DOHH2 (cell line): ENCODE measurements around the gene BAG5.

ENCODE experiments used
- H3F3A ChIP-seq: fragments of 200-600 bp; sonication (generic), shearing (Covaris generic); 2 replicates; pipeline ENCODE4 v1.6.0; 2016; ENCODE audit warnings: antibody characterized with exemption, mild to moderate bottlenecking; ENCODE audit not compliant: control insufficient read depth, insufficient read depth
- H3K27ac ChIP-seq: fragments of 200-600 bp; sonication (generic); 2 replicates; pipeline ENCODE4 v1.5.1; 2014; ENCODE audit warnings: low read depth, mild to moderate bottlenecking, low read length, moderate library complexity
- H3K27me3 ChIP-seq: fragments of 200-600 bp; sonication (generic); 2 replicates; pipeline ENCODE4 v1.6.1; 2014; ENCODE audit warnings: mild to moderate bottlenecking, low read length, mixed read lengths; ENCODE audit not compliant: control insufficient read depth
- H3K36me3 ChIP-seq: fragments of 200-600 bp; sonication (generic); 2 replicates; pipeline ENCODE4 v1.6.1; 2014; ENCODE audit warnings: mild to moderate bottlenecking, low read length, moderate library complexity, mixed read lengths; ENCODE audit not compliant: control insufficient read depth
- H3K4me1 ChIP-seq: fragments of 200-600 bp; sonication (generic); 2 replicates; pipeline ENCODE4 v1.6.1; 2014; ENCODE audit warnings: mild to moderate bottlenecking, low read length, mixed read lengths; ENCODE audit not compliant: control insufficient read depth
- H3K4me2 ChIP-seq: fragments of 200-600 bp; sonication (generic); 2 replicates; pipeline ENCODE4 v1.6.0; 2014; ENCODE audit warnings: mild to moderate bottlenecking, low read length, moderate library complexity
- H3K4me3 ChIP-seq: fragments of 200-600 bp; sonication (generic); 2 replicates; pipeline ENCODE4 v1.5.1; 2014; ENCODE audit warnings: mild to moderate bottlenecking, low read length, mixed read lengths
- H3K79me2 ChIP-seq: fragments of 200-600 bp; sonication (generic); 2 replicates; pipeline ENCODE4 v1.6.1; 2014; ENCODE audit warnings: mild to moderate bottlenecking, low read length, mixed read lengths; ENCODE audit not compliant: control insufficient read depth
- H3K9me2 ChIP-seq: fragments of 200-600 bp; sonication (generic); replicated peaks from 2 replicates; pipeline ENCODE4 v1.6.1; 2014; ENCODE audit warnings: mild to moderate bottlenecking, low read length, mixed read lengths; ENCODE audit not compliant: control insufficient read depth
- H3K9me3 ChIP-seq: fragments of 200-600 bp; sonication (generic); 2 replicates; pipeline ENCODE4 v1.6.1; 2014; ENCODE audit warnings: antibody characterized with exemption, low read length, mixed read lengths; ENCODE audit not compliant: control insufficient read depth, insufficient read depth
- H4K20me1 ChIP-seq: fragments of 200-600 bp; sonication (generic); 2 replicates; pipeline ENCODE4 v1.6.0; 2014; ENCODE audit warnings: low read depth, mild to moderate bottlenecking, antibody characterized with exemption, low read length, moderate library complexity; ENCODE audit not compliant: control insufficient read depth, insufficient read depth
- EZH2phosphoT487 ChIP-seq: fragments of 200-600 bp; sonication (generic); IDR thresholded peaks from 2 replicates; pipeline ENCODE4 v1.6.1; 2017; ENCODE audit warnings: borderline replicate concordance, mild to moderate bottlenecking, antibody characterized with exemption, low read length, moderate library complexity, mixed read lengths
- TF ChIP-seq, protein P1 (sequence below): fragments of 200-600 bp; sonication (generic); IDR thresholded peaks from one replicate; pipeline ENCODE4 v1.5.1; 2014; ENCODE audit warnings: antibody characterized with exemption, mild to moderate bottlenecking, low read depth, low read length; ENCODE audit not compliant: poor library complexity, severe bottlenecking

BAG5 gene

DNA sequence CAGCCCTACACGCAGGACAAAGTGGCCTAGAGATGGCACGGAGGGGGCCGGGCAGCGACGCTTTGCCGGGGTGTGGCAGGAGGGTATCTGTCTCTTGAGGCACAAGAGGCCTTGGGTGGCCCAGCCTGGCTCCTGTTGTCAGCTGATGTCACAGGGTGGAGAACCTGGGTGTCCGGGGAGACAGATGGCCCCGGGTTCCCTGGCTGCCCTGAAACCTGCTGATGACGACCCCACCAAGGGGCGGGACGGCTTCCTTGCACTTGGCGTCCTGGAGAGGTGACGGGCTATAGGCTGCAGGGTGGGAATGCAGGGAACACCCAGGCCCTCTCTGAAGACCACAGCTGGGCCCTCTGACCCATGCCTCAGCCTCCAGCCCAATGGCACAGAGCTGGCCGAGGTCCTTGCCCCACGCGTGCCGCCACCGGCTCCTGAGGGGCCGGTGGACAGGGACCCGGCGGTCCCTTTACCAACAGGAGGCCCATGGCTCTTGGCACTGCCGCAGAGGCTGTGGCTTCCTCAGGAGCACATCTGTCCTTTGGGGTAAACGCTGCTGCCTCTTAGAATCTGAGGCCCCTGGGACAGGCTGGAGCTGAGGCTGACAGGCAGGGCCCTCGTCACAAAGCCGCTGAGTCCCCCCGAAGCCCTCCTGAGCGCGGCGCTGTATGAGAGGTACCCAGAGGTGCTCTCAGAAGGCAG is 17.1 kb downstream of the BAG5 start:
- H3K4me3 ChIP-seq: no peak overlapping the region
- no peaks in the 10 kb centered on the region for H3K9me3 ChIP-seq
- no peaks in the 10 kb centered on the region for H4K20me1 ChIP-seq
- H3K9me2 ChIP-seq: no peaks in the 10 kb centered on the region
- no peaks in the 10 kb centered on the region for H3K79me2 ChIP-seq
- H3K27me3 ChIP-seq: peaks cover 3% of the 10 kb centered on the region
- no peak for TF ChIP-seq EZH2phosphoT487
- TF ChIP-seq, protein P1, sequence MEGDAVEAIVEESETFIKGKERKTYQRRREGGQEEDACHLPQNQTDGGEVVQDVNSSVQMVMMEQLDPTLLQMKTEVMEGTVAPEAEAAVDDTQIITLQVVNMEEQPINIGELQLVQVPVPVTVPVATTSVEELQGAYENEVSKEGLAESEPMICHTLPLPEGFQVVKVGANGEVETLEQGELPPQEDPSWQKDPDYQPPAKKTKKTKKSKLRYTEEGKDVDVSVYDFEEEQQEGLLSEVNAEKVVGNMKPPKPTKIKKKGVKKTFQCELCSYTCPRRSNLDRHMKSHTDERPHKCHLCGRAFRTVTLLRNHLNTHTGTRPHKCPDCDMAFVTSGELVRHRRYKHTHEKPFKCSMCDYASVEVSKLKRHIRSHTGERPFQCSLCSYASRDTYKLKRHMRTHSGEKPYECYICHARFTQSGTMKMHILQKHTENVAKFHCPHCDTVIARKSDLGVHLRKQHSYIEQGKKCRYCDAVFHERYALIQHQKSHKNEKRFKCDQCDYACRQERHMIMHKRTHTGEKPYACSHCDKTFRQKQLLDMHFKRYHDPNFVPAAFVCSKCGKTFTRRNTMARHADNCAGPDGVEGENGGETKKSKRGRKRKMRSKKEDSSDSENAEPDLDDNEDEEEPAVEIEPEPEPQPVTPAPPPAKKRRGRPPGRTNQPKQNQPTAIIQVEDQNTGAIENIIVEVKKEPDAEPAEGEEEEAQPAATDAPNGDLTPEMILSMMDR: no peak
- H3F3A ChIP-seq: no peaks in the 10 kb centered on the region
- peaks cover 7% of the 10 kb centered on the region for H3K4me1 ChIP-seq
- no peak overlapping the region for H3K27ac ChIP-seq
- H3K36me3 ChIP-seq: no peaks in the 10 kb centered on the region
- no peak overlapping the region for H3K4me2 ChIP-seq

DNA sequence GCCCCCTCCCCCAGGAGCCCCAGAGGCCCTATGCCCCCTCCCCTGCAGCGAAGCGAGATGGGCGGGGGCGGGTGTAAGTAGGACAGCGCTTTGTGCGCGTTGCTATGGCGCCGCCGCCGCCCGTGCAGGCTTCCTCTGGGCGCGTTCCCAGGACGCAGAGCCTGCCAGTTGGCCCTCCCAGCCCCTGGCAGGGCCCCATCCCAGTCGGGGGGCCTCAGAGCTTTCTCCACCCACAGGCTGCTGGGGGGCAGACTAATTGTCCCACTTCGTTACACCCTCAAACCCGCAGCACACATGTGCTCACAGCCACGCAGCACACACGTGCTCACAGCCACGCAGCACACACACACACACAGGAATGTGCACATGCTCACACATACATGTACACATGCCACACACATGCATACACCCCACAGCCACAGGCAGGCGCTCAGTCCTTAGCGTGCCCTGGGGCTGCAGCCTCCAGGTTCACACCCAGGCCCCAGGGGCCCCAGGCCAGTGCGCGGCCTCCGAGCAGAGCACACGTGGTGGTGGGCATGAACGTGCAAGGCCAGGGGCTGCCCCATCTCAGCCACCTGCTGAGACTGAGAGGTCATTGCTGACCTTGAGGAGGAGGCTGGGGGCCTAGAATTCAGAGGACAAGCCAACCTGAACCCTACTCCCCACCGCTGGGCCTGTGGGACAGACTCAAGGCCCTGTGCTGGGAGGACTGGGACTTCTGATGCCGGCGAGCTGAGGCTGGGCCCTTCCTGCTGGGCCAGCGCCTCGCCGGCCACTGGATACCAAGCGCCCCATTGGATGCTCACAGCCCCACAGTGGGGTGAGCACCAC is 17.9 kb downstream of the BAG5 start:
- Histone ChIP-seq H3K36me3 (no peaks in the 10 kb centered on the region), H3K9me2 (no peaks in the 10 kb centered on the region), H3K4me2 (no peak overlapping the region), H4K20me1 (no peaks in the 10 kb centered on the region), H3K27ac (no peak overlapping the region), H3K27me3 (peaks cover 4% of the 10 kb centered on the region), H3F3A (no peaks in the 10 kb centered on the region), H3K4me1 (peaks cover 7% of the 10 kb centered on the region), H3K9me3 (no peaks in the 10 kb centered on the region), H3K79me2 (no peaks in the 10 kb centered on the region), H3K4me3 (no peak overlapping the region)
- TF ChIP-seq EZH2phosphoT487: no peak
- TF ChIP-seq, protein P1: no peak

DNA sequence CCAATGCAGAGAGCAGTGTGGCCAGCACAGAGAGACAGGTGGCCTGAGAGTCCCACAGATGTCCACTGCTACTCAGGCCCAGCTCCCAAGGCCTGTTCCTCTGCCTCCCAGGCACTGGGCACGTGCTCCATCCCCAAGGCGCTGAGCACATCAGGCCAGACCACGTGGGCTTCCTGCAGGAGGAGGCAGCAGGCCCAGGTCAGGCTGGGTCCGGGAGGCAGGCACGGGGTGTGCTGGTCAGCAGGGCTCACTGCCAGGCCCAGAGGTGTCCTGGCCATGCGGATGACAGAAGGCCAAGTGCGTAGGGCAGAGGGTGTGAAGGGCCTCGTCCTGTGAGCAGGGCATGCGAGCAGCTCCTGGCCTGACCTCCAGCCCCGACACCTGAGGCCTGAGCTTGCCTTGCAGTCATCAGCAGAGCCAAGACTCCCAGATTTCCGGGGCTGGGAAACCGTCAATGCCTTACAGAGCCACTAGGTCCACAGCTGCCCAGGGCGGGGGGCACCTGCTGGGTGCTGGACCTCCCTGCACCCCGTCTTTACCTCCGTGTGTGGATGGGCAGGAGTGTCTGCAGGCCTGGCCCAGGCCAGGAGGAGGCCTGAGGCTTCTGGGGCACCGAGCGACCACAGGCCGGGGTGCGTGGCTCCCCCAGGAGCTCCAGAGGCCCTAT is 18.6 kb downstream of the BAG5 start:
- H4K20me1 ChIP-seq: no peaks in the 10 kb centered on the region
- no peaks in the 10 kb centered on the region for H3F3A ChIP-seq
- H3K36me3 ChIP-seq: no peaks in the 10 kb centered on the region
- H3K27ac ChIP-seq: no peak overlapping the region
- H3K9me2 ChIP-seq: no peaks in the 10 kb centered on the region
- H3K9me3 ChIP-seq: no peaks in the 10 kb centered on the region
- TF ChIP-seq, protein P1: no peak
- no peak for TF ChIP-seq EZH2phosphoT487
- H3K4me1 ChIP-seq: peaks cover 7% of the 10 kb centered on the region
- H3K4me2 ChIP-seq: no peak overlapping the region
- no peaks in the 10 kb centered on the region for H3K79me2 ChIP-seq
- no peak overlapping the region for H3K4me3 ChIP-seq
- H3K27me3 ChIP-seq: peaks cover 4% of the 10 kb centered on the region
